GM06990 (cell line): ENCODE data around the gene TP63.
"Not testable (repeated sequence)": the region's sequence is repeated elsewhere in the genome, so short reads cannot be mapped to it uniquely, and the experiment has no call there.

Experiments
- DNase-seq: peaks from one replicate; pipeline ENCODE4 v3.0.0-alpha.2; 2011; ENCODE audit not compliant: insufficient read length; ENCODE audit errors: extremely low read depth
- H3K27me3 ChIP-seq: replicated peaks from 2 replicates; pipeline ENCODE4 v1.6.0; 2011; ENCODE audit warnings: low read length; ENCODE audit not compliant: control insufficient read depth, insufficient read depth
- H3K36me3 ChIP-seq: 2 replicates; pipeline ENCODE4 v1.5.1; 2011; ENCODE audit warnings: low read length; ENCODE audit not compliant: control insufficient read depth, insufficient read depth
- H3K4me3 ChIP-seq: replicated peaks from 2 replicates; pipeline ENCODE4 v1.5.1; 2011; ENCODE audit warnings: low read depth, mild to moderate bottlenecking, control low read depth, low read length
- CTCF ChIP-seq: IDR thresholded peaks from 2 replicates; pipeline ENCODE4 v1.5.1; 2011; ENCODE audit warnings: low read length, control low read depth, mild to moderate bottlenecking, inconsistent platforms; ENCODE audit not compliant: insufficient read depth, poor library complexity, severe bottlenecking

The TP63 gene

GRCh38 chr3:189740156-189740555, 109.0 kb downstream of the TP63 start:
- Histone ChIP-seq H3K4me3 (no peak overlapping the region), H3K36me3 (peaks cover 11% of the 10 kb centered on the region), H3K27me3 (no peaks in the 10 kb centered on the region)
- no peak for TF ChIP-seq CTCF
- no peak for DNase-seq

- no peak overlapping the region for H3K4me3 ChIP-seq
- H3K27me3 ChIP-seq, result no peaks in the 10 kb centered on the region
- DNase-seq, result no peak
- TF ChIP-seq CTCF, result peak; percentile 10
- H3K36me3 ChIP-seq, result peaks cover 11% of the 10 kb centered on the region
Observed at GRCh38 chr3:189744235-189744634, 113.0 kb downstream of the TP63 start.

GRCh38 chr3:189745622-189746021, 114.4 kb downstream of the TP63 start:
- no peak overlapping the region for H3K4me3 ChIP-seq
- H3K36me3 ChIP-seq, result peaks cover 11% of the 10 kb centered on the region
- no peak for DNase-seq
- H3K27me3 ChIP-seq, result no peaks in the 10 kb centered on the region
- TF ChIP-seq CTCF, result no peak

GRCh38 chr3:189748046-189748445, 116.9 kb downstream of the TP63 start:
- TF ChIP-seq CTCF, result no peak
- peaks cover 11% of the 10 kb centered on the region for H3K36me3 ChIP-seq
- no peak overlapping the region for H3K4me3 ChIP-seq
- no peaks in the 10 kb centered on the region for H3K27me3 ChIP-seq
- peak; percentile 24 for DNase-seq

- DNase-seq, H3K36me3 ChIP-seq, H3K4me3 ChIP-seq, H3K27me3 ChIP-seq: not testable (repeated sequence)
Observed at GRCh38 chr3:189750972-189751371, 119.8 kb downstream of the TP63 start.

- DNase-seq, result no peak
- no peaks in the 10 kb centered on the region for H3K36me3 ChIP-seq
- no peak overlapping the region for H3K4me3 ChIP-seq
- no peaks in the 10 kb centered on the region for H3K27me3 ChIP-seq
- no peak for TF ChIP-seq CTCF
Observed at GRCh38 chr3:189754356-189754755, 123.2 kb downstream of the TP63 start.
